ENCODE data around the gene FUT6.

FUT6 gene

GRCh38 chr19:5827342-5827890 lies 12.1 kb downstream of the FUT6 start:
- DNase-seq = no peak

- DNase-seq = peak; percentile 27
These were observed 12.8 kb downstream of the FUT6 start for GRCh38 chr19:5826531-5827341.

GRCh38 chr19:5825178-5825577 lies 14.3 kb downstream of the FUT6 start:
- no peak for DNase-seq

GRCh38 chr19:5824751-5825150 lies 14.8 kb downstream of the FUT6 start:
- no peak for DNase-seq

- no peak for DNase-seq
These were observed 15.8 kb downstream of the FUT6 start for GRCh38 chr19:5823579-5824281.

- DNase-seq = no peak
These were observed 17.2 kb downstream of the FUT6 start for GRCh38 chr19:5822181-5822844.

GRCh38 chr19:5821521-5822180 lies 17.9 kb downstream of the FUT6 start:
- no peak for DNase-seq

GRCh38 chr19:5820785-5821184 lies 18.7 kb downstream of the FUT6 start:
- DNase-seq = no peak

- DNase-seq = no peak
These were observed 20.9 kb downstream of the FUT6 start for GRCh38 chr19:5818594-5818993.

- no peak for DNase-seq
These were observed 22.3 kb downstream of the FUT6 start for GRCh38 chr19:5817218-5817617.

GRCh38 chr19:5814852-5815246 lies 24.7 kb downstream of the FUT6 start:
- DNase-seq = no peak

- no peak for DNase-seq
These were observed 25.2 kb downstream of the FUT6 start for GRCh38 chr19:5814123-5814851.

GRCh38 chr19:5811117-5811516 lies 28.4 kb downstream of the FUT6 start:
- no peak for DNase-seq

GRCh38 chr19:5809469-5809868 lies 30.0 kb downstream of the FUT6 start:
- DNase-seq = no peak

GRCh38 chr19:5809053-5809452 lies 30.4 kb downstream of the FUT6 start:
- no peak for DNase-seq

GRCh38 chr19:5808120-5808816 lies 31.2 kb downstream of the FUT6 start:
- DNase-seq = no peak

- DNase-seq = no peak
These were observed 32.6 kb downstream of the FUT6 start for GRCh38 chr19:5806905-5807304.

- DNase-seq = no peak
These were observed 33.4 kb downstream of the FUT6 start for GRCh38 chr19:5806133-5806489.

- peak; percentile 65 for DNase-seq
These were observed 33.9 kb downstream of the FUT6 start for GRCh38 chr19:5805462-5806132.

- peak; percentile 51 for DNase-seq
These were observed 34.7 kb downstream of the FUT6 start, which contains the start of gene NRTN for GRCh38 chr19:5804516-5805461. Gene NRTN (plus strand): TSS chr19:5805067. CDS start chr19:5824166, 19,099 bp downstream.
